ENCODE results near the gene GCNT1.
"Not testable (repeated sequence)": the region's sequence is repeated elsewhere in the genome, so short reads cannot be mapped to it uniquely, and the experiment has no call there.

The GCNT1 gene

DNA sequence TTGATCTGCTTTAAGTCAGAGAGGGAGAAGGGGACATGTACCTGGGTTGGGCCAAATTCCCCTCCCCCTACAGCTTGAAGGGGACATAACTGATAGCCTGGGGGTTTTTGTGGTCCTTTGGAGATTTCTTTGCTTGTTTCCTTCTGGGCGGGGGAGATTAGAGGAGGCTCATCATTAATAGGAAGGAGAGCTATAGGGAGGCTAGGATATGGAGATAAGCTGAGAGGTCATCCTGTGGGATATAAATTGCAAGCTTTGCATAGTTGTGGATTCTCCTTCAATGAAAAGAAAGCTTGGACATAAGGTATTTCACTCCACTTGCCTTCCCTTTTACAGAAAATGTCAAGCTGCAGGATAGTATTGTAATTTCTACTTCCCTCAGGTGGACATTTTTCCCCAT, 34.5 kb downstream of the GCNT1 start:
- not testable (repeated sequence) for H3K4me3 ChIP-seq (ENCODE audit: low read depth, low read length); H3K9ac ChIP-seq (ENCODE audit: low read length); H3K4me1 ChIP-seq (ENCODE audit: control insufficient read depth, insufficient read depth, low read length); H3K27ac ChIP-seq (ENCODE audit: low read depth, low read length); H3K27me3 ChIP-seq (ENCODE audit: control insufficient read depth, insufficient read depth, low read length); H3K36me3 ChIP-seq (ENCODE audit: control insufficient read depth, insufficient read depth, low read length)
- peaks cover 13% of the 10 kb centered on the region; the same call in 1 of the 2 replicates for H3K9me3 ChIP-seq (ENCODE audit: control insufficient read depth, insufficient read depth, low read depth, low read length)

DNA sequence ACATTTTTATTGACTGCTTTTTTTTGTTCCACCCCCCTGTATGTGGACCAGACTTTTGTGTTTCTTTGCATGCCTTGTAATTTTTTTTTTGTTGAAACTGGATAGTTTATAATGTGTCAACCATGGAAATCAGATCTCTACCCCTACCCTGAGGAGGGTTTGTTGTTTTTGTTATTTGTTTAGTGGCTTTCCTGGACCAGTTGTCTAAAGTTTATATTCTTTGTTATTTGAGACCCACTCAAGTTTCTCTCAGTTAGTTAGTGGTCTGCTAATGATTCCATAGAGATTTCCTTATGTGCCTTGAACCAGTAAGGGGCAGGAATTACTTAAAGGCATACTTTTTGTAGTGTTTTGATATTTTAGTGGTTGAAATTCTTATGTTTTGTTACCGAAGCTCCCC, 41.1 kb downstream of the GCNT1 start:
- H3K4me1 ChIP-seq (ENCODE audit: control insufficient read depth, insufficient read depth, low read length): no peaks in the 10 kb centered on the region
- H3K9me3 ChIP-seq (ENCODE audit: control insufficient read depth, insufficient read depth, low read depth, low read length): 0 out of 2 replicates have a peak, but pooled peaks cover 3% of the 10 kb centered on the region
- H3K4me3 ChIP-seq (ENCODE audit: low read depth, low read length): no peak overlapping the region
- peaks cover 21% of the 10 kb centered on the region for H3K36me3 ChIP-seq (ENCODE audit: control insufficient read depth, insufficient read depth, low read length)
- no peak overlapping the region for H3K27ac ChIP-seq (ENCODE audit: low read depth, low read length)
- no peak overlapping the region for H3K9ac ChIP-seq (ENCODE audit: low read length)
- H3K27me3 ChIP-seq (ENCODE audit: control insufficient read depth, insufficient read depth, low read length): no peaks in the 10 kb centered on the region

DNA sequence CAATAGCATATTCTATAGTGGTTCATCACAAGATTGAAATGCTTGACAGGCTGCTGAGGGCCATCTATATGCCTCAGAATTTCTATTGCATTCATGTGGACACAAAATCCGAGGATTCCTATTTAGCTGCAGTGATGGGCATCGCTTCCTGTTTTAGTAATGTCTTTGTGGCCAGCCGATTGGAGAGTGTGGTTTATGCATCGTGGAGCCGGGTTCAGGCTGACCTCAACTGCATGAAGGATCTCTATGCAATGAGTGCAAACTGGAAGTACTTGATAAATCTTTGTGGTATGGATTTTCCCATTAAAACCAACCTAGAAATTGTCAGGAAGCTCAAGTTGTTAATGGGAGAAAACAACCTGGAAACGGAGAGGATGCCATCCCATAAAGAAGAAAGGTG, 43.8 kb downstream of the GCNT1 start:
- H3K4me1 ChIP-seq (ENCODE audit: control insufficient read depth, insufficient read depth, low read length): no peaks in the 10 kb centered on the region
- H3K9ac ChIP-seq (ENCODE audit: low read length): no peak overlapping the region
- H3K27me3 ChIP-seq (ENCODE audit: control insufficient read depth, insufficient read depth, low read length): no peaks in the 10 kb centered on the region
- no peaks in the 10 kb centered on the region for H3K9me3 ChIP-seq (ENCODE audit: control insufficient read depth, insufficient read depth, low read depth, low read length)
- no peak overlapping the region for H3K27ac ChIP-seq (ENCODE audit: low read depth, low read length)
- peaks cover 21% of the 10 kb centered on the region for H3K36me3 ChIP-seq (ENCODE audit: control insufficient read depth, insufficient read depth, low read length)
- H3K4me3 ChIP-seq (ENCODE audit: low read depth, low read length): no peak overlapping the region

DNA sequence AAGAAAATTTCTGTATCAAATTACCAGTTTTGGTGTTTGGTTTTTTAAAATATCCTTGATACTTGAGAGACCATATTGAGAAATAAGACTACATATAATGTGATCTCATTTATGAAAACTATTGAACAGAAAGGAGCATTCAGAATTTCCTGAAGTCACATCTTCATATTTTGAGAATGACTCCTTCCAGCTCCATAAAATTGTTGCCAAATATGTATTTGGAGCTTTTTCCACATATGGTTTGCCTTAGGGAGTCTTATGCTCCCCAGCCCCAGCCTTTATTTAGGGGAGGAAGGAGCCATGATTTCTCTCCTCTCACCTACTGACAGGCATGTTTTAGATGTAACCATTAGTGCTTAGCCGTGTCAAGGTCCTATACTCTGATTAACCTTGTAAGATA, 51.1 kb downstream of the GCNT1 start:
- Histone ChIP-seq H3K9me3 (ENCODE audit: control insufficient read depth, insufficient read depth, low read depth, low read length) (0 out of 2 replicates have a peak, but pooled peaks cover 8% of the 10 kb centered on the region), H3K4me1 (ENCODE audit: control insufficient read depth, insufficient read depth, low read length) (no peaks in the 10 kb centered on the region), H3K27ac (ENCODE audit: low read depth, low read length) (no peak overlapping the region), H3K36me3 (ENCODE audit: control insufficient read depth, insufficient read depth, low read length) (no peaks in the 10 kb centered on the region), H3K9ac (ENCODE audit: low read length) (no peak overlapping the region), H3K4me3 (ENCODE audit: low read depth, low read length) (no peak overlapping the region), H3K27me3 (ENCODE audit: control insufficient read depth, insufficient read depth, low read length) (no peaks in the 10 kb centered on the region)

DNA sequence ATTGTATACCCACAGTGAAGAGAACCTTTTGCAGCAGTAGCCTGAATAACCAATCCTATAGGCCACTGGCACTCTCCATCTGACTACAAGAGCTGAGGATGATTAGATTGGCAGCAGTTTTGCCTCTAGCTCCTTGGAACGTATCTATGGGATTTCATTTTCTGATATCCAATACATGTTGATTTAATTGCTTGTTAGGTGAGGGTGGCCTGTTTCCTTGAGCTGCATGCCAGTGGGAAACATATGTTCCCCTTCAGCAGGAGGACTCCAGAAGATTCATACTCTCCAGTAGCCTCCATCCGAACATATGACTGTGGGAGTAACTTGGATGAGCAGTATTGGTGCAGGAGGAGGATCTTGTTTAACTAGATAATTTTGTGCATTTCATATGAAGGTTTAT, 51.5 kb downstream of the GCNT1 start:
- Histone ChIP-seq H3K27me3 (ENCODE audit: control insufficient read depth, insufficient read depth, low read length) (no peaks in the 10 kb centered on the region), H3K4me3 (ENCODE audit: low read depth, low read length) (no peak overlapping the region), H3K27ac (ENCODE audit: low read depth, low read length) (no peak overlapping the region), H3K9ac (ENCODE audit: low read length) (no peak overlapping the region), H3K9me3 (ENCODE audit: control insufficient read depth, insufficient read depth, low read depth, low read length) (0 out of 2 replicates have a peak, but pooled peaks cover 8% of the 10 kb centered on the region), H3K36me3 (ENCODE audit: control insufficient read depth, insufficient read depth, low read length) (no peaks in the 10 kb centered on the region), H3K4me1 (ENCODE audit: control insufficient read depth, insufficient read depth, low read length) (no peaks in the 10 kb centered on the region)

DNA sequence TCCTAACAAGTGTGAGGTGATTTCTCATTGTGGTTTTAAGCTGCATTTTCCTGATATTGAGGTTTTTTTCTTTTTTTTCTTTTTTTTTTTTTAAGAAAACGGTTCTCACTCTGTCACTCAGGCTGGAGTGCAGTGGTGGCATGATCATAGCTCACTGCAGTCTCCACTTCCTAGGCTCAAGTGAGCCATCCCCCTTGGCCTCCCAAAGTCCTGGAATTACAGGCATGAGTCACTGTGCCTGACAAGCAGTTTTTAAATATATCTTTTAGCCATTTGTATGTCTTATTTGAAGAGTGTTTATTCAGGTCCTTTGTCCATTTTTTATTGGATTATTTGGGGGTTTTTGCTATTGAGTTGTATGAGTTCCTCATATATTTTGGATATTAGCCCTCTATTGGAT, 53.8 kb downstream of the GCNT1 start:
- Histone ChIP-seq H3K9ac (ENCODE audit: low read length) (no peak overlapping the region), H3K27me3 (ENCODE audit: control insufficient read depth, insufficient read depth, low read length) (no peaks in the 10 kb centered on the region), H3K4me1 (ENCODE audit: control insufficient read depth, insufficient read depth, low read length) (no peaks in the 10 kb centered on the region), H3K9me3 (ENCODE audit: control insufficient read depth, insufficient read depth, low read depth, low read length) (0 out of 2 replicates have a peak, but pooled peaks cover 8% of the 10 kb centered on the region), H3K36me3 (ENCODE audit: control insufficient read depth, insufficient read depth, low read length) (no peaks in the 10 kb centered on the region), H3K27ac (ENCODE audit: low read depth, low read length) (no peak overlapping the region), H3K4me3 (ENCODE audit: low read depth, low read length) (no peak overlapping the region)

DNA sequence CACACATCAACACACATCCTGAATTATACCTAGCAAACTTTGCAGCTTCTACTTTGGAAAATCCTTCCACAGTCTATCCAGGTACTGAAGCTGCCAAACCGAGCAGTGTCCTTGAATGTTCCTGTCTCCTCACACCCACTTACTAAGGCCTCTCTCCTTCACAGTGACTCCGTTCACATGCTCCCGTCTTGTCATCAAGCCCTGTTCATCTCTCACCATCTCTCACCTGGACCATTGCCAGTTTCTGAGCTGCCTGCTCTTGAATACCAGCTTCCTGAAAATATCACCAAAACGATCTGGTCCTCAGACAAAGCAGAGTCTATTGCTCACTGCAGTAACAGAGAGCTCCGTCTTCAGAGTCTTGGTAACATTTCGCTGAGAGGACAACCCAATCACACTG, 57.4 kb downstream of the GCNT1 start:
- Histone ChIP-seq H3K4me3 (ENCODE audit: low read depth, low read length) (no peak overlapping the region), H3K9ac (ENCODE audit: low read length) (no peak overlapping the region), H3K9me3 (ENCODE audit: control insufficient read depth, insufficient read depth, low read depth, low read length) (0 out of 2 replicates have a peak, but pooled peaks cover 8% of the 10 kb centered on the region), H3K27me3 (ENCODE audit: control insufficient read depth, insufficient read depth, low read length) (no peaks in the 10 kb centered on the region), H3K36me3 (ENCODE audit: control insufficient read depth, insufficient read depth, low read length) (no peaks in the 10 kb centered on the region), H3K4me1 (ENCODE audit: control insufficient read depth, insufficient read depth, low read length) (no peaks in the 10 kb centered on the region), H3K27ac (ENCODE audit: low read depth, low read length) (no peak overlapping the region)

DNA sequence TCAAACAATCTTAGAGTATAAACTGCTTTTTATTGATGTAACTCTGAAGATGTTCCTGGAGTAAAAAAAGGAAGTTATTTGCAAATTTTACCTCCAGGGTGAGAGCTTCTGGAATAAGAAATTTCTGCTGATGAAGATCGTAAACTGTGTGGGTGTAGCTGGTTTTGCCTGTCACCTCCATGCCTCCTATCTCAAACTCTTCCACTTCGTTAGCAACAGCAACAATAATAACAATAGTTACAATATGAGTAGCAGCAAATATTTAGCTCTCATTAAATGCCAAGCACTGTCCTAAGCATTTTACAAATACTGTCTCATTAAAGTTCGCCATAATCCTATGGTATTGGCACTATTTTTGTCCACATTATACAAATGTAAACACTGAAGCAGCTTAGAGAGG, 57.9 kb downstream of the GCNT1 start:
- H3K27ac ChIP-seq (ENCODE audit: low read depth, low read length): no peak overlapping the region
- no peak overlapping the region for H3K9ac ChIP-seq (ENCODE audit: low read length)
- no peaks in the 10 kb centered on the region for H3K36me3 ChIP-seq (ENCODE audit: control insufficient read depth, insufficient read depth, low read length)
- H3K27me3 ChIP-seq (ENCODE audit: control insufficient read depth, insufficient read depth, low read length): no peaks in the 10 kb centered on the region
- no peaks in the 10 kb centered on the region for H3K4me1 ChIP-seq (ENCODE audit: control insufficient read depth, insufficient read depth, low read length)
- H3K4me3 ChIP-seq (ENCODE audit: low read depth, low read length): no peak overlapping the region
- 0 out of 2 replicates have a peak, but pooled peaks cover 8% of the 10 kb centered on the region for H3K9me3 ChIP-seq (ENCODE audit: control insufficient read depth, insufficient read depth, low read depth, low read length)

DNA sequence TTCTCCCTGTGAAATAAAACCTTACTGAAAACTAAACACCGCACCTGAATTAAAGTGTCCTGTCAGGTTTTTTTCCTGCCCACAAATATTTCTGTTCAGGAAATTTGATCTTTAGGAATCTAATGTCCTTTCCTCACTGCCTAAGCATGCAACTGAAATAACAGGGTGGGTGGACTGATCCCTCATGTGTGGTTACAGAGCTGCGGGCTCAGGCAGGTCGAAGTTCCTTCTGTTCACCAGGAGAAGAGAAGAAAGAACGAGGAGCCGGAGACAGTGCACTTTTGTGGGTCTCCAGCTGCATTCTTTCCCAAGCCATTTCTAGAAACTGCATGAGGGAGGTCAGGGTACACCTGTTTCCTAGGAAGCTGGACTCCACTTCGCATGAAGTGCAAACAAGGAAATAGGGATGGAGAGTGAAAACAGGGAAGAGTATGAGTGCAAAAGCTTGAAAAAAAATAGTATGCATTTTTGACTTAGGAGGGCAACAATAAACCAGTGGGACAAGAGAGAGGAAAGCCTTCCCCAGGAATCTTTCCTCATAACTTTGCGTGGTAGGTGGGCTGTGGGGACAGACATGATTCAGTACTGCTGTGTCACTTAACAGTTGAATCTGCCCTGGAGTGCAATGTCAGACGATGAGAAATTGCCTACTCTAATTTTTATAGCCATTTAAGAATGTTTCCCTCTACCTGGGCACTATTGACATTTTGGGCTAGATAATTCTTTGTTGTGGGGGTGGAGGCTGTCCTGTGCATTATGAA, 60.3 kb downstream of the GCNT1 start:
- Histone ChIP-seq H3K9me3 (ENCODE audit: control insufficient read depth, insufficient read depth, low read depth, low read length) (0 out of 2 replicates have a peak, but pooled peaks cover 3% of the 10 kb centered on the region), H3K4me1 (ENCODE audit: control insufficient read depth, insufficient read depth, low read length) (no peaks in the 10 kb centered on the region), H3K9ac (ENCODE audit: low read length) (no peak overlapping the region), H3K27me3 (ENCODE audit: control insufficient read depth, insufficient read depth, low read length) (no peaks in the 10 kb centered on the region), H3K27ac (ENCODE audit: low read depth, low read length) (no peak overlapping the region), H3K4me3 (ENCODE audit: low read depth, low read length) (no peak overlapping the region), H3K36me3 (ENCODE audit: control insufficient read depth, insufficient read depth, low read length) (no peaks in the 10 kb centered on the region)

DNA sequence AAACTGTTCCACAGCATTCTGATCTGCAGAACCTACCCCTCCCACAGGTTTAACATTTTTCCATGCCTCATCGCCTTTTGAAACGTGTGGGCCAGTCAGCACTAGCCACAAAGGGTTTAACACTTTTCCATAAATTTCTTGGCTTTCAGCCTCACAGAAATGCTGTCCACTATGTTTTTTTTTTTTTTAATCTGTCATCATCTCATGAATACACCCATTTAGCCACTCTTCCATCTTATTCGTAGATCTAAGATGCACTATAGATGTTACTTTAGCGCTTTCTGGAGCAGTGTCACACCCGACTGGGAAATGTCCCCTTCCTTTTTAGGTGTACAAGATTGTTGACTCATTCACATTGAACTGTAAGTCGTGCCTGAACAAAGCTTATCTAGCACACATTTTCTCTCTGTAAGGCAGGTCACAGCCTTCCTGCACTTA, 62.3 kb downstream of the GCNT1 start:
- Histone ChIP-seq H3K9ac (ENCODE audit: low read length) (no peak overlapping the region), H3K27ac (ENCODE audit: low read depth, low read length) (no peak overlapping the region), H3K27me3 (ENCODE audit: control insufficient read depth, insufficient read depth, low read length) (no peaks in the 10 kb centered on the region), H3K4me3 (ENCODE audit: low read depth, low read length) (no peak overlapping the region), H3K36me3 (ENCODE audit: control insufficient read depth, insufficient read depth, low read length) (no peaks in the 10 kb centered on the region), H3K9me3 (ENCODE audit: control insufficient read depth, insufficient read depth, low read depth, low read length) (no peaks in the 10 kb centered on the region), H3K4me1 (ENCODE audit: control insufficient read depth, insufficient read depth, low read length) (no peaks in the 10 kb centered on the region)

DNA sequence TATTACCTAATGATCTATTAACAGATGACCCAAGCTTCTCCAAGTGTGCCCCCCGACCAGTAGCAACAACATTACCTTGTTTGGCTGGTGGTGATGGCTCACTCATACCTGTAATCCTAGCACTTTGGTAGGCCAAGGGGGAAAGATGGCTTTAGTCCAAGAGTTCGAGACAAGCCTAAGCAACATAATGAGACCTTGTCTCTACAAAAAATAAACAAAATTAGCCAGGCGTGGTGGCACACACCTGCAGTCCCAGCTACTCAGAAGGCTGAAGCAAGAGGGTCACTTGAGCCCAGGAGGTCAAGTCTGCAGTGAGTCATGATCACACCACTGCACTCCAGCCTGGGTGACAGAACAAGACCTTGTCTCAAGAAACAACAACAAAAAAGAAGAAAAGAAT, 62.9 kb downstream of the GCNT1 start:
- Histone ChIP-seq H3K36me3 (ENCODE audit: control insufficient read depth, insufficient read depth, low read length) (no peaks in the 10 kb centered on the region), H3K4me3 (ENCODE audit: low read depth, low read length) (no peak overlapping the region), H3K27me3 (ENCODE audit: control insufficient read depth, insufficient read depth, low read length) (no peaks in the 10 kb centered on the region), H3K27ac (ENCODE audit: low read depth, low read length) (no peak overlapping the region), H3K9ac (ENCODE audit: low read length) (no peak overlapping the region), H3K4me1 (ENCODE audit: control insufficient read depth, insufficient read depth, low read length) (no peaks in the 10 kb centered on the region), H3K9me3 (ENCODE audit: control insufficient read depth, insufficient read depth, low read depth, low read length) (no peaks in the 10 kb centered on the region)
